ENCODE results near the gene AKAP8. TPM values are rescaled to one million over a fixed set of nuclear protein-coding genes. Genes with fewer than 3 reads are reported as not detected.
"Not testable (repeated sequence)": the region's sequence is repeated elsewhere in the genome, so short reads cannot be mapped to it uniquely, and the experiment has no call there.

Gene AKAP8
- polyA plus RNA-seq, 4 donors = 22.5 to 34.6 (median 30.2) TPM

DNA sequence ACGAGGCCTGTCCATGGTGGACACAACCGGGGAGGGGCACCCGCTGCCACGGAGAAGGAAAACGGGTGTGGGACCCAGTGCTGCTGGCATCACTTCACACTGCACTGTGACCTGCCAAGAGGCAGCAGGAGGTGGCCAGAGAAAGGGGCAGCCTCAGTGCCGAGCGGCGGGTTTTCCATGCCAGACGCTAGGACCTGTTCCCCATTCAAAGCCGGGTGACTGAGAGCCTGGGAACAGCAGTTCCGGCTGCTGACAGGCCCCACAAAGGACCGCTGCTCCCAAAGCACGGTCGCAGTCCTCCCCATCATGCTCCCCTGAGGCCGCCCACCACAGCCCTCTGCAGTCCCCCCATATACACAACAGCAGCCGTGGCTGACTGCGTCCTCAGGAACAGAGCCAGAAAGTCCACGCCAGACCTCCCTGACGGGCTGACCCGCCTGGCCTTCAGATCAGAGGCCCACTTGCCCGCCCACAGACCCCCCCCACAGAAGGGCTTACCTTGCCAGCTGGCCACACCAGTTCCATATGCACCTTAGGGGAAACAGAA is 5.4 kb downstream of the AKAP8 start:
- no peak for DNase-seq (ENCODE audit: low read depth in 4 of 4, low spot score in 2 of 4)

DNA sequence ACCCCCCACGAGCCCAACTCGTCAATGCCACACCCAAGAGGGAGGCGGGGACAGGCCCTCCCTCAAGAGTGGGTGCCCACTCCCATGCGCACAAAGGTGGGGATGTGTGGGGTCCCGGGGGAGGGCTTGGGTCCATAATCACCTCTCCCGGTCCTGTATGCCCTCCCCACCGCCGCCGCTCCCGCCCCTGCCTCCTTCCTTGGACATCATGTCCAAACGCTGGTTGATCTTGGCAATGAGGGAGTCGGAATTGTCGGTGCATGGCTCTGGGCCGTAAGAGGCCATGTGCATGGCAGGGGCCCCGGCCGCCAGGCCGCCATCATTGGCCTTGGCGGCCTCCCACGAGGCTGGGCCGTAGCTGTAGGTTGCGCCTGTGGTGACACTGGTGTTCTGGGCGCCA is 5.9 kb downstream of the AKAP8 start:
- DNase-seq (ENCODE audit: low read depth in 4 of 4, low spot score in 2 of 4) = no peak

DNA sequence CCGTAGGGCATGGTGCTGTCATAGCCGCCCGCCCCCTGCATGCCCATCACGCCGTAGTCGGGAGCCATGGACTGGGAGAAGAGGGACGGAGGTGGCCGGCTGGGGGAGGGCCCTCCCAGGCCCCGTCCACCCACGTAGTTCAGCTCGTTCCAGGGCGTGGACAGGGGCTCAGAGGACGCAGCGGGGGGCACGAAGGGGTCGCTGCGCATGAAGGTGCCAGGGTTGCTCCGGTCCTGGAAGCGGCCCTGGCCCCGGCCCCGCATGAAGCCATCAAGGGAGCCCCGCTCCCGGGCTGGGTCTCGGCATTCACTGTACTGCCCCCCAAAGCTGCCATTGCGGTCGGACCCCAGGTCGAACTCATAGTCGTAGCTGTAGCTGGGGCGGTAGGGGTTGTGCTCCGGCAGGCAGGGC is 6.7 kb downstream of the AKAP8 start:
- DNase-seq (ENCODE audit: low read depth in 4 of 4, low spot score in 2 of 4) = no peak

DNA sequence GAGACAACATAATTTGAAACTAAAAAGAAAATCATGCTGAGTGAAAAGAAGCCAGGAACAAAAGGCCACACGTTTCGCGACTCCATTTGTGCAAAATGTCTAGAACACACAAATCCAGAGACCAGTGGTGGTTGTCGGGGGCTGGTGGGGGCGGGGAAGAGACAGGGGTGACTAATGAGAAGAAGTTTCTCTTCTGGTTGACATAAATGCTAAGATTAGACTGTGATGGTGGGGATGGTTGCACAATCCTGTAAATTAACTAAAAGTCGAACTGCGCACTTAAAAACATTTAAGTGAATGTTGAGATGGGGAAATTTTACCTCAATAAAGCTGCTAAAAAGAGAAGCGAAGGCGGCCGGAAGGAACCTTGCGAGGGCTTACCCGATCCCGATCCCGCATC is 7.1 kb downstream of the AKAP8 start:
- no peak for DNase-seq (ENCODE audit: low read depth in 4 of 4, low spot score in 2 of 4)

DNA sequence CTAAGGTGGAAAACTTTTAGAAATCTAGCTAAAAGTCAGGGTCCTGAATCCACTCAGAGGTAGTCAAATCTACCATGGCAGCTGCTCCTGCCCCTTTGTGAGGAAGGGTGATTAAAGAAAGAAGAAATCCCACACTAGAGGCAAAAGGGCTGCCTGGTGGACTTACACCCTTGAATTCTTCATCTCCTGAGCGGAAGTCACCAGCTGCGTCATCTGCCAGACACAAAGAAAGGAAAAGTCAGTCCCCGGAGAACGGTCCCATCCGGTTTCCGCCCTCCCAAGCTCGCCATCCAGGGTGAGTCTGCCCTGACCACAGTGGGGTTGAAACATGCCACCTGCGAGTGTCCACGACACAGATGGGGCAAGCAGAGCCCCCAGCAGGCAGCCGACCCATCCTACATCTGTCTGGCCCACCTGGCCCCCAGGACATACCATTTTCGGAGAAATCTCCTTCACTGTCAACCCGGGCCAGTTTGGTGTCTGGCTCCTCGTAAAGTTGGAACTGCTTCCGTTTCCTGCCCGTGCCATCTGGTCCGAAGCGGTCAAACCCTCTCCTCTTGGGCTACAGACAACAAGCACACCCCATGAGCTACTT is 7.7 kb downstream of the AKAP8 start:
- DNase-seq (ENCODE audit: low read depth in 4 of 4, low spot score in 2 of 4) = no peak

DNA sequence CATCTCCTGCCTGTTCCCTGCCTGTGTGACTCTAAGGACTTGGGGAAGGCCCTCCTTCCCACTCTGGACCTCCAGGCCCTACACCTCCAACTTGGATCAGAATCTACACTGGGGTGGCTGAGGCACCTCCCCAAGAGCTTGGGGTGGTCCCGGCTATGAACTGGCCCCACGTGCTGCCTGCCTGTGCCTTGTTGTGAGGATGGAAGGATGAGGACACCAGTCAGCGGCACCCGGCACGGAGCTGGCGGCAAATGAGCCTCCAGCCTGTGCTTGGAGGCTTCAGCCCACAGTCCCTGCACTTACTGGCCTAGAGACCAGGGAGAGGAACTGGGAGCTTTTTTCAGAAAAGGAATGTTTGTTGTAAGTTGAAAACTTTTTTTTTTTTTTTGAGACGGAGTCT is 8.5 kb downstream of the AKAP8 start:
- no peak for DNase-seq (ENCODE audit: low read depth in 4 of 4, low spot score in 2 of 4)

DNA sequence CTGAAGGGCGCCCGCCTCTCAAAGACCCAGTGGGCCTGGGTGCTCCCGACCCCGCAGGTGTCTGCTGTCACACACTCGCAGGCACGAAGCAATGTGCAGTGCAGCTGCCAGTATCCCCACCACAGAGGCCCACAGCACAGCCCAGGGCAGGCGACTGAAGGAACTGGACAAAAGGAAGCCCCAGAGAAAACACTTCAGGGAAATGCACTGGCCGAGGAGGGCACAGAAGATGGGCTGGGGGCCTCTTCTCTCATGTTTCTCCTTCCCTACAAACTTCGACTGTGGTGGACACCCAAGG is 10.0 kb downstream of the AKAP8 start:
- no peak for DNase-seq (ENCODE audit: low read depth in 4 of 4, low spot score in 2 of 4)

DNA sequence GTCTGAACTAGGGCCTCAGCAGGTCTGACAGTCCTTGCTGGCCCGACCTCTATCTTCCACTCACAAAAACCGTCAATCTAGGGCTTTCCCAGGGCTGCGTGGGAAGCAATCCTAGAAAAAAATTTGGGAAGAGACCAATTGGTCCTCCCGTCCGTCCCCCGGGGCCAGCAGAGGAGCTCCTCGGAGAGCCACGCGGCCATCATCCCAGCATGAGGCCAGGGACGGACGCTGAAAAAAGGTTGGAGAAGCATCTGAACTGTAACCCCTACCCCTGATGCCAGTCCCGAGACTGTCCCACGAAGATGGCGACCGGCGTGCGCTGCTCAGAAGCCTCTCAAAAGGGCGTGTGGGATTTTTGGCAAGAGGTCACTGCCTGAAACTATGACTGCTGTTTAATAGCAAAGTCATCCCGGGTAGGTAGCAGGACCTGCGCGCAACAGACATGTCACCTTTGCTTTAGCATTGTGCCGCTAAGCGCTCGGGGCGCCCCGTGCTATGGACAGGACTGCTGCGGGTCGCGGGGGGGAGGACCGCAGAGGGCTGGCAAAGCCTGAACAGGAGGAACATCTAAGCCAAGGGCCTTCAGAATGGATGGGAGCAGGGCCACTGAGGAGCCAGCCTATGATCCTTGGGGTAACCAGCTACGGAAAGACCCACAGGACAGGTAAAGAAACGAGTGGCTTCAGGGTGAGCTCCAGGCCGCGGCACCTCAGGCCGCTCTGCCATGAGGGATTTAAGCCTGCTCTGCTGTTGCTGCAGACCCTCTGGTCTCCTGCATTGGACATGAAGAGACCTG is 10.6 kb downstream of the AKAP8 start:
- DNase-seq (ENCODE audit: low read depth in 4 of 4, low spot score in 2 of 4) = no peak

DNA sequence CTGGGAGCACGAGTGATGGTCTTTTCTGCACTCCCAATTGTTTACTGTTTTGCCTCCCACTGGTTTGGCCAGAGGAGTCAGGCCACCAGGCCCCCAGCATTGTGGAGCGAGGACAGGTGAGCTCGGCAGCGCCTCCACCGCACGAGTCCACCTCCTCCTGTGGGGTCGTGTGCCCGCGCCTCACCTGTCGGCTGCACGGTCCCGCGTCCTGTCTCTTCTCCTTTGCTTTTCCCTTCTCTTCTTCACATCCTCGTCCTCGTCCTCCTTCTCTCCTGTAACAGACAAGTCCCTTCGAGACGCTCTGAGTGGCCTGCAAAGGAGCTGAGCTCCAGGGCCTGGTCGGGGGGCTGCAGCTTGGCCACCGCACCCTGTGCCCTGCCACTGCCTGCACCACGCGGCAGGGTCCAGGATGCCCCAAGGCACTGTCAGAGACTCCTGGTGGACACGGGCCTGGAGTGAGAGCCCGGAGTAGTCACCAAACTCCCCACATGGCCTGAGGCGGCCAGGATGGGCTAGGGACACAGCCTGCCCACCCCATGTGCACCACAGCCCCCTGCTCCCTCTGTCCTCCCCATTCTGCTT is 11.4 kb downstream of the AKAP8 start:
- no peak for DNase-seq (ENCODE audit: low read depth in 4 of 4, low spot score in 2 of 4)

DNA sequence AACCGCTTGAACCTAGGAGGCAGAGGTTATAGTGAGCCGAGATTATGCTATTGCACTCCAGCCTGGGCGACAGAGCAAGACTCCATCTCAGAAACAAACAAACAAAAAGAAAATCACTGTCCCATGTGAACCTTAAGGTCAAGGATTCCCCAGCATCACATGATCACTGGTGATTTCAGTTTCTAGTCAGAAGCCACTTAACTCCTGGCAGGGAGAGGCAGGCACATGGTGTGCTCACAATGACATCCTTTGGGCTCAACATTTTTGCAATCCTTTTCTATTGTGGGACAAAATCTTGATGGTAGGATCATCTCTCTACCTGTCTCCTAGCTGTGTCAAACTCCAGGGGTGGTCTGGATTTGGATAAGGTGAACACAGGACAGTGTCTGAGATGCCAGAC is 12.1 kb downstream of the AKAP8 start:
- no peak for DNase-seq (ENCODE audit: low read depth in 4 of 4, low spot score in 2 of 4)

DNA sequence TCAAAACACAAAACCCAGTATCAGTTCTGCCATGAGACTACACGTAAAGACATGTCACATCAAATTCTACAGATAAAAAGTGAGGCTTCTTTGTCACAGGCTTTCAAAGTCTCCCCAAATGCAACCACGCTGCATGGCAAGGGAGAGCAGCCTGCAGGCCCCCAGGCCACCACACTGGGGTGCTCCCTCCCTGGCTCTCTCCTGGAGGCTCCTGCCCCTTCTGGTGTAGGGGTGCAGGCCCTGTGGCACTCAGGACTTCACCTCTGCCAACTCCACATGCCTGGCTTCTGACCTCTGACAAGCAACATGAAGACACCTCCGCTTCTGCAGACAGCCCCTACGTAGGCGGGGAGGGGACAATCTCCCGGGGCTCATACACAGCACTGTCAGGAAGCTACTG is 14.3 kb downstream of the AKAP8 start:
- DNase-seq (ENCODE audit: low read depth in 4 of 4, low spot score in 2 of 4) = no peak

DNA sequence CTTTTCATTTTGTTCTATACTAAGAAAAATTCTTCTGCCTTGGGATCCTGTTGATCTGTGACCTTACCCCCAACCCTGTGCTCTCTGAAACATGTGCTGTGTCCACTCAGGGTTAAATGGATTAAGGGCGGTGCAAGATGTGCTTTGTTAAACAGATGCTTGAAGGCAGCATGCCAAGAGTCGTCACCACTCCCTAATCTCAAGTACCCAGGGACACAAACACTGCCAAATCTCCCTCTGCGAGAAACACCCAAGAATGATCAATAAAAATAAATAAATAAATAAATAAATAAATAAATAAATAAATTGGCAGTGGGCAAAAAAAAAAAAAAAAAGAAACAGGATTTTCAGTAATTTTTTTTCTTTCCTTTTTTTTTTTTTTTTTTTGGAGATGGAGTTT is 15.8 kb downstream of the AKAP8 start:
- not testable (repeated sequence) for DNase-seq (ENCODE audit: low read depth in 4 of 4, low spot score in 2 of 4)

DNA sequence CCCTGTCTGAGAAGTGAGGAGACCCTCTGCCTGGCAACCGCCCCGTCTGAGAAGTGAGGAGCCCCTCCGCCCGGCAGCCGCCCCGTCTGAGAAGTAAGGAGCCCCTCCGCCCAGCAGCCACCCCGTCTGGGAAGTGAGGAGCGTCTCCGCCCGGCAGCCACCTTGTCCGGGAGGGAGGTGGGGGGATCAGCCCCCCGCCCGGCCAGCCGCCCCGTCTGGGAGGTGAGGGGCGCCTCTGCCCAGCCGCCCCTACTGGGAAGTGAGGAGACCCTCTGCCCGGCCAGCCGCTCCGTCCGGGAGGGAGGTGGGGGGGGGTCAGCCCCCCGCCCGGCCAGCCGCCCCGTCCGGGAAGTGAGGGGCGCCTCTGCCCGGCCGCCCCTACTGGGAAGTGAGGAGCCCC is 16.5 kb downstream of the AKAP8 start:
- not testable (repeated sequence) for DNase-seq (ENCODE audit: low read depth in 4 of 4, low spot score in 2 of 4)

DNA sequence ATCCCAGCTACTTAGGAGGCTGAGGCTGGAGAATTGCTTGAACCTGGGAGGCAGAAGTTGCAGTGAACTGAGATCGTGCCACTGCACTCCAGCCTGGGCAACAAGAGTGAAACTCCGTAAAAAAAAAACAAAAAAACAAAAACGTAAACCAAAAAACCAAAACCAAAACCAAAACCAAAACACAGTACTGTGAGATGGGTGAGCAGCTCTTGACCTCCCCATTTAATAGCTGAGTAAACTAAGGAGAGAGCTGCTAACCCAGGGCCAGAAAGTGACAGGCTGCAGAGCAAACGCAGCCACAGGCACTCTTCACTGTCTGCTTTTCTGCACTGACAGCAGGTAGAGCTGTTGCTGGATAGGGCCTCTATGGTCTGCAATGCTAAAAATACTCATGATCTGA is 19.6 kb downstream of the AKAP8 start:
- DNase-seq (ENCODE audit: low read depth in 4 of 4, low spot score in 2 of 4) = not testable (repeated sequence)

DNA sequence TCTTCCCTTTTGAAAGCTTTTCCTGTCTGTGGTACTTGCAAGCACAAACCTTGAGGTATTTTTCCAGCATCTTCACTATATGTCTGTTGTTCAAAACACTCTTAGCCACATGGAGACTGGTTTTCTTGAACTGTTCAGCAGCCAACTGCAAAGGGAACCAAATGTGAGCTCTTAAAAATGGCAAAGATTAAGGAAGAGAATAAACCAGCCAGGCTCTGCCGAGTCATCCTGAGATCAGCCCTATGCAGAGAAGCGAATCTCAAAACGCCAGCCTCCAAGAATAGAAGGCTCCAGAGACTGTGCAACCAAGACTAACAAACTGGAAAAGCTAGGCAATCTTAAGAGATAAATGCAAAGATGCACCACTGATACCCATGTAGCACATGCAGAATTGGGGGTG is 20.7 kb downstream of the AKAP8 start:
- DNase-seq (ENCODE audit: low read depth in 4 of 4, low spot score in 2 of 4) = no peak

DNA sequence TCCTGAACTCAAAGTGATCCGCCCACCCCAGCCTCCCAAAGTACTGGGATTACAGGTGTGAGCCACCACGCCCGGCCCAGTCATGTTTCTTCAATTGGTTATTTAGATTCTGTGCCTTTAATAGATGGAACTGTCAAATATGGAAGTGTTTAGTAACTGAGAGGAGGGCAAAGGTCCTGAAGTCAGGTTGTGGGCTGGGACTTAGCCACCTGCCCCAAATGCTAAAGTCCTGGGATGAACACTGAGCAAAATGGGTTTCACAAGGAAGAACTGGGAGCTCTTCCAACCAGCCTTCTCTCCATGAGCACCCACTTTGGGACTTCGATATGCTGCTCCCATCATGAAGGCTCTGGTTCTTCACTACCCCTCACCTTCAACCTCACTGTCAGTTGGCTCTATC is 21.7 kb downstream of the AKAP8 start:
- DNase-seq (ENCODE audit: low read depth in 4 of 4, low spot score in 2 of 4) = no peak

DNA sequence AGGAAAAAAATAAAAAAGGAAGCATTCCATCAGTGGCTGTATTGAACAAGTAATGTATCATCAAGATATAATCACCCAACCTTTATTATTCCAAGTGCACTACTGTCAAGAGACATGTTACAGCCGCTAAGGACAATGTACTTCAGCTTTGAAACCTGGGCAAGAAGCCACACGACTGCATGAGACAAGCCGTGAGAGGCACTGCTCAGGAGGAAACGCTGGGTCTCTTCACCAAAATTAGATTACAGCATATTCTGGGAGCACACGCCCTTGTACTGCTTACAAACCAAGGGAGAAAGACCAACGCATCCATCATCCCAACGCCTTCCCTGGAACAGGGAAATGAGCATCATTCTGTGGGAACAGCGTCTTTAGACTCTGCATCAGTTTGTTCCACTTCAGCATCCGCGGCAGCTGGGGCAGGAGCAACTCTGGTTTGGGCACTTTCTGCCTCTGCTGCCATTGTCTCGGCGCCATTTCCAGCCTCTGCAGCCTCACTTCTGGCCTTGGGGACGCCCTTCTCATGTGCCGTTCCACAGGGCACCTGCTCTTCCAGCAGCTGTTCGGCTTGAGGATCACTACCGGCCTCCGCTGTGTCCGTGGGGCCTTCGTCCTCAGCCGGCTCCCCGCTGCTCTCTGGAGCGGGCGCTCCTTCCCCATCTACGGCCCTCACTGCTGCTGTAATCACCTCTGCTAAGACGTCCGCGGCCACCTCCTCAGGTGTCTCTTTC is 24.9 kb downstream of the AKAP8 start:
- no peak for DNase-seq (ENCODE audit: low read depth in 4 of 4, low spot score in 2 of 4)

DNA sequence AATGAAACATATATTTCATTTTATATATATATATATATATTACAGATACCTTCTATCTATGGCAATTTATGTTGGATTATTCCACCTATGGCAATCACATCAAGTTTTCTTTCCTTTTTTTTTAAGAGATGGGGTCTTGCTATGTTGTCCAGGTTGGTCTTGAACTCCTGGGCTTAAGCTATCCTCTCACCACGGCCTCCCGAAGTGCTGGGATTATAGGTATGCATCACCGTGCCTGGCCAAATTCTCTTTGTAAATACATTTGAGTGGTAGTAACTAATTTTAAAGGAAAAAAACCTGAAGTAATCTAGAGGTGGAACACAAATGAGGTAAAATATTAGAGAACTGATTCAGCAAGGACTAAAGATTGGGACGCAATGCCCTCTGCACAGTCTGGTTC is 25.7 kb downstream of the AKAP8 start:
- no peak for DNase-seq (ENCODE audit: low read depth in 4 of 4, low spot score in 2 of 4)

DNA sequence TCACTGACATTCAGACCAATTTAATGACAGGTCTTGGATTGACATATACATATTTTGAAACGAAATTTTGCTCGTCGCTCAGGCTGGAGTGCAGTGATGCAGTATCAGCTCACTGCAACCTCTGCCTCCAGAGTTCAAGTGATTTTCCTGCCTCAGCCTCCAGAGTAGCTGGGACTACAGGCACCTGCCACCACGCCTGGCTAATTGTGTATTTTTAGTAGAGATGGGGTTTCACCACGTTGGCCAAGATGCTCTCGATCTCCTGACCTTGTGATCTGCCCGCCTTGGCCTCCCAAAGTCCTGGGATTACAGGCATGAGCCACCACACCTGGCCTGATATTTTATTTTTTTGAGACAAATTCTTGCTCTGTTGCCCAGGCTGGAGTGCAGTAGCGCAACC is 27.1 kb downstream of the AKAP8 start:
- not testable (repeated sequence) for DNase-seq (ENCODE audit: low read depth in 4 of 4, low spot score in 2 of 4)

DNA sequence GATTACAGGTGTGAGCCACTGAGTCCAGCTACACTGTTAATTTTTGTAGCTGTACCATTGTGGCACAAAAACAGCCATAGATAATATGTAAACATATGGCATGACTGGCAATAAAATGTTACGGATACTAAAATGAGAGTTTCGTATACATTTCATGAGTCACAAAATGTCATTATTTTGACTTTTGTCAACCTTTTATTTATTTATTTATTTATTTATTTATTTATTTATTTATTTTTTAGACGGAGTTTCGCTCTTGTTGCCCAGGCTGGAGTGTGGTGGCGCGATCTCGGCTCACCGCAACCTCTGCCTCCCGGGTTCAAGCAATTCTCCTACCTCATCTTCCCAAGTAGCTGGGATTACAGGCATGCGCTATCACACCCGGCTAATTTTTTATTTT is 38.3 kb downstream of the AKAP8 start:
- not testable (repeated sequence) for DNase-seq (ENCODE audit: low read depth in 4 of 4, low spot score in 2 of 4)

DNA sequence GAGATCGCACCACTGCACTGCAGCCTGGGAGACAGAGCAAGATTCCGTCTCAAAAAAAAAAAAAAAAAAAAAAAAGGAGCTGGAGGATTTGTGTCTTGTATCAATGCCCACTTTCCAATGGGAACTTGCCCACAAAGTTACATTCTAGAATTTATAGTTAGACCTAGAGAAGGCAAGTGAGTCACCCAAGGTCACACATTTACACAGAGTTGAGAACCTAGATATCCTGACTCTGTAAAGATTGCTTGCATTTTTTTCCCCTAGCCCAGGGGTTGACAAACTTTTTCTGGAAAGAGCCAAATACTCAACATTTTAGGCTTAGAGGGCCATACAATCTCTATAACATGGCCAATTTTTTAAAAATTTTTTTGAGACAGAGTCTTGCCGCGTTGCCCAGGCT is 39.5 kb downstream of the AKAP8 start:
- DNase-seq (ENCODE audit: low read depth in 4 of 4, low spot score in 2 of 4) = no peak

Data from left renal cortex interstitium (tissue), 4 donors.